ENCODE results near the gene KRTAP2-1.

- no peak for TF ChIP-seq POLR2A (IDR thresholded peaks at IDR 0.05; ENCODE audit: low read depth, low read length)
- TF ChIP-seq POLR2AphosphoS5 (IDR thresholded peaks at IDR 0.05; ENCODE audit: low read depth, low read length), result no peak
- no peak for TF ChIP-seq TAF1 (IDR thresholded peaks at IDR 0.05; ENCODE audit: low read depth, low read length)
- no peak for TF ChIP-seq SPI1 (IDR thresholded peaks at IDR 0.05; ENCODE audit: low read depth, low read length)
- TF ChIP-seq PAX5 (IDR thresholded peaks at IDR 0.05; ENCODE audit: insufficient read depth, low read length, severe bottlenecking), result no peak
- no peak for TF ChIP-seq POU2F2 (IDR thresholded peaks at IDR 0.05; ENCODE audit: low read depth, low read length)
These were observed 20.2 kb downstream of the KRTAP2-1 start, which contains the start of gene KRTAP1-5 for GRCh38 chr17:41026715-41027471.

All from GM12891 (cell line).